HCT116 (cell line): Measurements from ENCODE around the gene MAGEA11. TPM values are rescaled to one million over a fixed set of nuclear protein-coding genes. Genes with fewer than 3 reads are reported as not detected.
"Not testable (repeated sequence)": the region's sequence is repeated elsewhere in the genome, so short reads cannot be mapped to it uniquely, and the experiment has no call there.

Experiments
- ATAC-seq: fragments of 200-7000 bp; cut with Tn5 transposase; 2 replicates; pipeline ENCODE4 v1.9.1; 2020; ENCODE audit warnings: mild to moderate bottlenecking, moderate library complexity
- BruUV-seq: library from RNA; stranded (reverse); fragments of 400-500 nt; replicated peaks from 2 replicates; lab custom pipeline; 2021; lab: Mats Ljungman, UMichigan
- CTCF ChIA-PET: fragments of 300-600 bp; sonication (Branson Sonifier 250); formaldehyde crosslinking; loops from one replicate; lab custom pipeline; 2021; ENCODE audit warnings: antibody characterized with exemption; lab: Charles Lee
- POLR2A ChIA-PET: fragments of 300-600, 350-600 bp; sonication (Branson Sonifier 250); formaldehyde crosslinking; loops from one replicate; lab custom pipeline; 2021; ENCODE audit warnings: antibody characterized with exemption; lab: Charles Lee
- RAD21 ChIA-PET, 2 experiments: fragments of 300-600 bp; sonication (Branson Sonifier 250); formaldehyde crosslinking; loops; one replicate each; lab custom pipeline; 2023; ENCODE audit warnings: low total read pairs in 2 of 2; ENCODE audit not compliant: uncharacterized antibody in 2 of 2, unreplicated experiment in 2 of 2, low non-redundant PET in 1 of 2; lab: Charles Lee
- DNase-seq: peaks from one replicate; pipeline ENCODE4 v3.0.0-alpha.2; 2010; ENCODE audit warnings: low read depth, low spot score
- H2AFZ ChIP-seq: fragments of 200-600 bp; shearing (Covaris generic), sonication (generic); 2 replicates; pipeline ENCODE4 v1.6.1; 2017; ENCODE audit warnings: low read depth, mixed run types, mixed read lengths, antibody characterized with exemption, low read length; ENCODE audit not compliant: poor library complexity, severe bottlenecking
- H3K27ac ChIP-seq: 2 replicates; pipeline ENCODE4 v1.5.1; 2012; ENCODE audit warnings: low read depth, low read length
- H3K27me3 ChIP-seq: fragments of 200-600 bp; sonication (generic); 2 replicates; pipeline ENCODE4 v1.6.1; 2016; ENCODE audit warnings: mixed run types, low read length, mixed read lengths; ENCODE audit not compliant: insufficient read depth
- H3K36me3 ChIP-seq, 2 experiments: fragments of 200-500 bp in 1 of 2; fragments of 200-600 bp in 1 of 2; sonication (Bioruptor generic) in 1 of 2; sonication (generic) in 1 of 2; 2 replicates each; pipeline versions ENCODE4 v1.5.1 to v1.6.1; 2014 to 2016; ENCODE audit warnings: low read length in 2 of 2, inconsistent platforms in 1 of 2, mixed read lengths in 1 of 2, mixed run types in 1 of 2; ENCODE audit not compliant: insufficient read depth in 2 of 2, control insufficient read depth in 1 of 2
- H3K4me1 ChIP-seq, 2 experiments: fragments of 200-600 bp in 1 of 2; sonication (generic) in 1 of 2; 2 replicates each; pipeline versions ENCODE4 v1.5.1 to v1.6.1; 2012 to 2017; ENCODE audit warnings: low read length in 2 of 2, inconsistent platforms in 1 of 2, mild to moderate bottlenecking in 1 of 2, mixed read lengths in 1 of 2, mixed run types in 1 of 2, moderate library complexity in 1 of 2; ENCODE audit not compliant: insufficient read depth in 2 of 2, control insufficient read depth in 1 of 2
- H3K4me2 ChIP-seq: fragments of 200-600 bp; sonication (generic); 2 replicates; pipeline ENCODE4 v1.6.1; 2017; ENCODE audit warnings: mixed run types, low read length, mixed read lengths
- H3K4me3 ChIP-seq, 2 experiments: fragments of 200-600 bp in 1 of 2; sonication (generic) in 1 of 2; replicated peaks in 1 of 2; 2 replicates each; pipeline ENCODE4 v1.5.1; 2011 to 2016; ENCODE audit warnings: low read length in 2 of 2, control low read depth in 1 of 2, low read depth in 1 of 2, mild to moderate bottlenecking in 1 of 2, mixed read lengths in 1 of 2, mixed run types in 1 of 2
- H3K79me2 ChIP-seq: fragments of 200-600 bp; sonication (generic); 2 replicates; pipeline ENCODE4 v1.6.1; 2017; ENCODE audit warnings: mild to moderate bottlenecking, mixed run types, low read length, moderate library complexity, mixed read lengths; ENCODE audit not compliant: insufficient read depth
- H3K9ac ChIP-seq: fragments of 200-600 bp; sonication (generic); 2 replicates; pipeline ENCODE4 v1.6.1; 2016; ENCODE audit warnings: low read length, mixed read lengths
- H3K9me2 ChIP-seq: fragments of 200-600 bp; sonication (generic), shearing (Covaris generic); 2 replicates; pipeline ENCODE4 v1.6.1; 2017; ENCODE audit warnings: mixed run types, mild to moderate bottlenecking, moderate library complexity; ENCODE audit not compliant: insufficient read depth
- H3K9me3 ChIP-seq, 2 experiments: fragments of 200-500 bp in 1 of 2; fragments of 200-600 bp in 1 of 2; sonication (Bioruptor generic) in 1 of 2; sonication (generic) in 1 of 2; 2 replicates each; pipeline ENCODE4 v1.6.1; 2014 to 2017; ENCODE audit warnings: low read length in 2 of 2, mixed read lengths in 2 of 2, inconsistent platforms in 1 of 2, low read depth in 1 of 2, mild to moderate bottlenecking in 1 of 2, mixed run types in 1 of 2, moderate library complexity in 1 of 2; ENCODE audit not compliant: control insufficient read depth in 1 of 2, insufficient read depth in 1 of 2
- H4K20me1 ChIP-seq: fragments of 200-600 bp; sonication (generic), shearing (Covaris generic); 2 replicates; pipeline ENCODE4 v1.6.1; 2017; ENCODE audit warnings: mixed run types, mild to moderate bottlenecking, moderate library complexity; ENCODE audit not compliant: insufficient read depth
- FOSL1 ChIP-seq: IDR thresholded peaks from 2 replicates; pipeline ENCODE4 v1.6.1; 2012; ENCODE audit warnings: low read depth
- POLR2A ChIP-seq: IDR thresholded peaks from 2 replicates; pipeline ENCODE4 v1.7.0; 2011; ENCODE audit warnings: borderline replicate concordance; ENCODE audit not compliant: insufficient read depth, insufficient read length; ENCODE audit errors: extremely low read depth
- RAD21 ChIP-seq: IDR thresholded peaks from 2 replicates; pipeline ENCODE4 v1.6.1; 2012; ENCODE audit warnings: low read depth, mild to moderate bottlenecking
- intact Hi-C: fragments of 100-400 bp; cut with micrococcal nuclease; formaldehyde crosslinking; loops from 2 replicates; pipeline ENCODE4 v1.10.0; 2022
- total RNA-seq: library from RNA; stranded (reverse); gene quantifications from one replicate; pipeline ENCODE4 v1.2.1, GENCODE V29; 2021; ENCODE audit not compliant: unreplicated experiment

The MAGEA11 gene
- total RNA-seq, 1 experiment from 2014 or later: not detected

GRCh38 chrX:149761858-149762674, 50.2 kb downstream of the MAGEA11 start:
- BruUV-seq, H4K20me1 ChIP-seq, RAD21 ChIA-PET, H3K9ac ChIP-seq, H3K36me3 ChIP-seq, H3K4me3 ChIP-seq, H3K4me2 ChIP-seq, intact Hi-C loops, H3K79me2 ChIP-seq, H3K27ac ChIP-seq, CTCF ChIA-PET, DNase-seq, H3K9me2 ChIP-seq, H3K27me3 ChIP-seq, H2AFZ ChIP-seq, H3K9me3 ChIP-seq, ATAC-seq, POLR2A ChIA-PET, H3K4me1 ChIP-seq: not testable (repeated sequence)

GRCh38 chrX:149762696-149763614, 51.1 kb downstream of the MAGEA11 start:
- TF ChIP-seq RAD21 (no peak), POLR2A (no peak), FOSL1 (no peak)
- no peaks in the 10 kb centered on the region for H3K79me2 ChIP-seq
- no peak overlapping the region for H3K27ac ChIP-seq
- no peak overlapping the region for H3K4me3 ChIP-seq
- CTCF ChIA-PET: no interaction called here
- H3K4me1 ChIP-seq: no peaks in the 10 kb centered on the region
- no peaks in the 10 kb centered on the region for H3K9me2 ChIP-seq
- H3K36me3 ChIP-seq: no peaks in the 10 kb centered on the region
- RAD21 ChIA-PET: no interaction called here
- no TSS peak for BruUV-seq
- DNase-seq (no peak), ATAC-seq (no peak)
- no peak overlapping the region for H3K9ac ChIP-seq
- no peaks in the 10 kb centered on the region for H4K20me1 ChIP-seq
- intact Hi-C loops: no loop called here
- no peak overlapping the region for H2AFZ ChIP-seq
- H3K27me3 ChIP-seq: no peaks in the 10 kb centered on the region
- no peak overlapping the region for H3K4me2 ChIP-seq
- no peaks in the 10 kb centered on the region for H3K9me3 ChIP-seq
- POLR2A ChIA-PET: no interaction called here

Other genes with a start within 250 kb of the MAGEA11 start
- gene IDS, start 206.8 kb upstream of the MAGEA11 start, total RNA-seq: 42.0 TPM
- 9.0 TPM for gene EOLA1, start 171.0 kb upstream of the MAGEA11 start, total RNA-seq
- gene HSFX3, start 162.1 kb upstream of the MAGEA11 start, total RNA-seq: 0.96 TPM
- gene MAGEA9B, start 124.6 kb upstream of the MAGEA11 start, total RNA-seq: 0.47 TPM
- not detected for gene HSFX2, start 116.7 kb upstream of the MAGEA11 start, total RNA-seq
- gene TMEM185A, start 80.3 kb upstream of the MAGEA11 start, total RNA-seq: 15.2 TPM
- gene HSFX1, start 62.0 kb downstream of the MAGEA11 start, total RNA-seq: 0.44 TPM
- not detected for gene MAGEA9, start 69.9 kb downstream of the MAGEA11 start, total RNA-seq
- gene MAGEA8, start 169.1 kb downstream of the MAGEA11 start, total RNA-seq: not detected
- gene HSFX4, start 217.5 kb downstream of the MAGEA11 start, total RNA-seq: not detected
- 26.4 TPM for gene EOLA2, start 226.4 kb downstream of the MAGEA11 start, total RNA-seq